ENCODE results near the gene TMEM186.

GRCh38 chr16:8781797-8782196 is 15.6 kb downstream of the TMEM186 start:
- TF ChIP-seq, protein P1, sequence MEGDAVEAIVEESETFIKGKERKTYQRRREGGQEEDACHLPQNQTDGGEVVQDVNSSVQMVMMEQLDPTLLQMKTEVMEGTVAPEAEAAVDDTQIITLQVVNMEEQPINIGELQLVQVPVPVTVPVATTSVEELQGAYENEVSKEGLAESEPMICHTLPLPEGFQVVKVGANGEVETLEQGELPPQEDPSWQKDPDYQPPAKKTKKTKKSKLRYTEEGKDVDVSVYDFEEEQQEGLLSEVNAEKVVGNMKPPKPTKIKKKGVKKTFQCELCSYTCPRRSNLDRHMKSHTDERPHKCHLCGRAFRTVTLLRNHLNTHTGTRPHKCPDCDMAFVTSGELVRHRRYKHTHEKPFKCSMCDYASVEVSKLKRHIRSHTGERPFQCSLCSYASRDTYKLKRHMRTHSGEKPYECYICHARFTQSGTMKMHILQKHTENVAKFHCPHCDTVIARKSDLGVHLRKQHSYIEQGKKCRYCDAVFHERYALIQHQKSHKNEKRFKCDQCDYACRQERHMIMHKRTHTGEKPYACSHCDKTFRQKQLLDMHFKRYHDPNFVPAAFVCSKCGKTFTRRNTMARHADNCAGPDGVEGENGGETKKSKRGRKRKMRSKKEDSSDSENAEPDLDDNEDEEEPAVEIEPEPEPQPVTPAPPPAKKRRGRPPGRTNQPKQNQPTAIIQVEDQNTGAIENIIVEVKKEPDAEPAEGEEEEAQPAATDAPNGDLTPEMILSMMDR (IDR thresholded peaks at IDR 0.05; ENCODE audit: control extremely low read depth in 1 of 3, insufficient read depth in 1 of 3, low read depth in 1 of 3, low read length in 3 of 3), result no peak
- TF ChIP-seq MAX (IDR thresholded peaks at IDR 0.05) (no peak), POLR2A (IDR thresholded peaks at IDR 0.05; ENCODE audit: control extremely low read depth in 1 of 2, low read depth in 2 of 2, low read length in 2 of 2) (no peak), ZNF274 (IDR thresholded peaks at IDR 0.05; ENCODE audit: borderline replicate concordance, extremely low read depth, low read length) (no peak), YY1 (IDR thresholded peaks at IDR 0.05; ENCODE audit: low read depth, low read length) (no peak), EZH2 (IDR thresholded peaks at IDR 0.05; ENCODE audit: low read depth, low read length, severe bottlenecking) (no peak), TCF12 (IDR thresholded peaks at IDR 0.05; ENCODE audit: low read depth, low read length) (no peak), KDM5A (IDR thresholded peaks at IDR 0.05; ENCODE audit: low read length) (no peak), BACH1 (IDR thresholded peaks at IDR 0.05; ENCODE audit: low read length) (no peak)
- TF ChIP-seq, protein P2, sequence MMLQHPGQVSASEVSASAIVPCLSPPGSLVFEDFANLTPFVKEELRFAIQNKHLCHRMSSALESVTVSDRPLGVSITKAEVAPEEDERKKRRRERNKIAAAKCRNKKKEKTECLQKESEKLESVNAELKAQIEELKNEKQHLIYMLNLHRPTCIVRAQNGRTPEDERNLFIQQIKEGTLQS (IDR thresholded peaks at IDR 0.05; ENCODE audit: insufficient read depth, low read depth, low read length), result no peak

Data from H1 (cell line).